PC-3 (cell line): Measurements from ENCODE around the gene TCF19.

Experiments used
- EZH2 ChIP-seq: fragments of 300-600 bp; sonication (generic); IDR thresholded peaks from one replicate; pipeline ENCODE4 v1.6.1; 2017; ENCODE audit warnings: antibody characterized with exemption, mild to moderate bottlenecking, low read length; ENCODE audit not compliant: unreplicated experiment
- TF ChIP-seq, protein P1 (sequence below): fragments of 300-600 bp; sonication (generic); conservative IDR thresholded peaks from 2 replicates; pipeline ENCODE4 v1.5.1; 2017; ENCODE audit warnings: antibody characterized with exemption, low read depth, mild to moderate bottlenecking, low read length

DNA sequence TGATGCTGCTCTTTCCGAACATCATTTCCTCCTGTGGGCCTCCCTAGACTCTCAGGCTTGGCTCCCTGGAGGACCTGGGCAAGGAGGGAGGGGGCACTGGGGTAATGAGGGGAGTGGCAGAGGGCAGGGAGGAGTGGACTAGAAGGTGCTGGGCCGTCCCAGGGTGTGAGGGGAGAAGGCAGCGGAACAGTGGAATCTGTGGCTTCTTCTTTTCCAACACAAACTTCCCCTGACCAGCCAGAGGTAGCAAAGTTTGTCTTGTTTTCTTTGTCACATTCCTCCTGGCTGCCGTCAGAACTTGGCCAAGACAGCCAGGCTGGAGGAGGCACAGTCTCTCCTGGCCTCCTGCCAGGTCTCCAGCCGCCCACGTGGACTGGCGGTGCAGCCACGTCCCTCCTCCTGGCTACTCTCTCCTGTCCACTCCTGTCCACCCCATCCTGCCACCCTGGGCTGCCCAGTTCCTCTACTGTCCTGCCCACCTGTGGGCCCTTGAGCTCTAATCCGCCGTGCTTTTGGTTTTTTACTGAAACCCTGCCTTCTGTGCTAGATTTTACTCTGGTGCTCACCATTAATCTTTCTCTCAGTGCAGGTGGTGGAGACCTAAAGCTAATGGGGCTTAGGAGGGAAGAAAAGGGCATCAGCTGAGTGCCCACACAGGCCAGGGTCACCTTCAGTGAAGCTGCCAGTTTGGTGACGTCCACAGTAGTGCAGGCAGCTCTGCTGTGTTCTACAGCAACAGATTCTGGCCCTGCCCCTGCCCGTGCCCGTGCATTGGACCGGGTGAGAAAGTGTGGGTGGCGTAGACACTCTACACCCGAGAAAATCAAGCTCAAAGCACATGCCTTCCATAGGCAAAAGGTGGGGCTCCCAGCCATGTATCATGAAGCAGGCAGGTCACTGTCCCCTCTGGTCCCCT is 35.3 kb upstream of the TCF19 start:
- TF ChIP-seq, protein P1, sequence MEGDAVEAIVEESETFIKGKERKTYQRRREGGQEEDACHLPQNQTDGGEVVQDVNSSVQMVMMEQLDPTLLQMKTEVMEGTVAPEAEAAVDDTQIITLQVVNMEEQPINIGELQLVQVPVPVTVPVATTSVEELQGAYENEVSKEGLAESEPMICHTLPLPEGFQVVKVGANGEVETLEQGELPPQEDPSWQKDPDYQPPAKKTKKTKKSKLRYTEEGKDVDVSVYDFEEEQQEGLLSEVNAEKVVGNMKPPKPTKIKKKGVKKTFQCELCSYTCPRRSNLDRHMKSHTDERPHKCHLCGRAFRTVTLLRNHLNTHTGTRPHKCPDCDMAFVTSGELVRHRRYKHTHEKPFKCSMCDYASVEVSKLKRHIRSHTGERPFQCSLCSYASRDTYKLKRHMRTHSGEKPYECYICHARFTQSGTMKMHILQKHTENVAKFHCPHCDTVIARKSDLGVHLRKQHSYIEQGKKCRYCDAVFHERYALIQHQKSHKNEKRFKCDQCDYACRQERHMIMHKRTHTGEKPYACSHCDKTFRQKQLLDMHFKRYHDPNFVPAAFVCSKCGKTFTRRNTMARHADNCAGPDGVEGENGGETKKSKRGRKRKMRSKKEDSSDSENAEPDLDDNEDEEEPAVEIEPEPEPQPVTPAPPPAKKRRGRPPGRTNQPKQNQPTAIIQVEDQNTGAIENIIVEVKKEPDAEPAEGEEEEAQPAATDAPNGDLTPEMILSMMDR = no peak
- no peak for TF ChIP-seq EZH2
